NOMO-1 (cell line): ENCODE results near the gene PCDHGB7.
A peak's percentile ranks its signal among the peaks of the same experiment; 100 is the strongest.
"Not testable (repeated sequence)": the region's sequence is repeated elsewhere in the genome, so short reads cannot be mapped to it uniquely, and the experiment has no call there.

Experiments used
- DNase-seq, 2 experiments: peaks; one replicate each; lab custom pipeline; 2025; ENCODE audit not compliant: unreplicated experiment in 2 of 2; lab: John Stamatoyannopoulos, UW

PCDHGB7 gene

GRCh38 chr5:141417494-141418172 is at the start of gene PCDHGB7:
TSS of gene PCDHGB7 (plus strand) at chr5:141417677. CDS start at chr5:141417860, 183 bp downstream.
- peak; percentile 31 to 38 for DNase-seq

DNA sequence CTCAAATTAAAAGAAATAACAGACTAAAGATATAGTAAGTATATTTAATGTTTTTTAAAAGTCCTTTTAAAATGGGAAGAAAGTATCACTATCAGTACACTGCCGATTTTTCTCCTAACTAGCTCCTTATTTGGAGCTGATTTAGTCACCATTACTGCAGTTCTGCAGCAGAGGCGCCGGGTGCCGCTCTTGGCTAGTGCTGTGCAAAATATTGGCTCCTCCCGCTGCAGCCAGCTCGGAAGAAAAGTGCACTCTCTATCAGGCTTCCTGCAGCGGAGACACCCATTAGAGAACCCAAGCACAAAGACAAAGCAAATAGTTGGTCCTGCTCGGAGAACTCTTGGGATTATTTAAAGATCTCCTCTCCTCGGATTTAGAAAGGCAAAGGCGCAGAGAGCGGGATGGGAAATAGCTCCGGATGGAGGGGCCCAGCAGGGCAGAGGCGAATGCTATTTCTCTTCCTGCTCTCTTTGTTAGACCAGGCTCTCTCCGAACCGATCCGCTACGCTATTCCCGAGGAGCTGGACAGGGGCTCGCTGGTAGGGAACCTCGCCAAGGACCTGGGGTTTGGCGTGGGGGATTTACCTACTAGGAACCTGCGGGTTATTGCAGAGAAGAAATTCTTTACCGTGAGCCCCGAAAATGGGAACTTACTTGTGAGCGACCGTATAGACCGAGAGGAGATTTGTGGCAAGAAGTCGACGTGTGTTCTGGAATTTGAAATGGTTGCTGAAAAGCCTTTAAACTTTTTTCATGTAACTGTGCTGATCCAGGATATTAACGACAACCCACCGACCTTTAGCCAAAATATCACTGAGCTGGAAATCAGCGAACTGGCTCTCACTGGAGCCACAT is 47.3 kb upstream of the PCDHGB7 start, which contains the start of gene PCDHGB3:
Gene PCDHGB3 (plus strand): TSS at position 249 of the 855 bp plus-strand sequence. CDS start 153 bp downstream, at position 402.
- peak; percentile 48 to 59 for DNase-seq

GRCh38 chr5:141371572-141372475 is 45.7 kb upstream of the PCDHGB7 start:
- no peak for DNase-seq

- DNase-seq = no peak
Measured at GRCh38 chr5:141373673-141374317, 43.7 kb upstream of the PCDHGB7 start, which contains the start of gene PCDHGA6. TSS of gene PCDHGA6 (plus strand) at chr5:141373891. CDS start at chr5:141374084, 193 bp downstream.

GRCh38 chr5:141374627-141375026 is 42.9 kb upstream of the PCDHGB7 start:
- DNase-seq = no peak

GRCh38 chr5:141375444-141376155 is 41.9 kb upstream of the PCDHGB7 start:
- not testable (repeated sequence) for DNase-seq

- no peak for DNase-seq
Measured at GRCh38 chr5:141382469-141383294, 34.8 kb upstream of the PCDHGB7 start, which contains the start of gene PCDHGA7. TSS of gene PCDHGA7 (plus strand) at chr5:141382742. CDS start at chr5:141382900, 158 bp downstream.

GRCh38 chr5:141383345-141383744 is 34.1 kb upstream of the PCDHGB7 start:
- no peak for DNase-seq

DNA sequence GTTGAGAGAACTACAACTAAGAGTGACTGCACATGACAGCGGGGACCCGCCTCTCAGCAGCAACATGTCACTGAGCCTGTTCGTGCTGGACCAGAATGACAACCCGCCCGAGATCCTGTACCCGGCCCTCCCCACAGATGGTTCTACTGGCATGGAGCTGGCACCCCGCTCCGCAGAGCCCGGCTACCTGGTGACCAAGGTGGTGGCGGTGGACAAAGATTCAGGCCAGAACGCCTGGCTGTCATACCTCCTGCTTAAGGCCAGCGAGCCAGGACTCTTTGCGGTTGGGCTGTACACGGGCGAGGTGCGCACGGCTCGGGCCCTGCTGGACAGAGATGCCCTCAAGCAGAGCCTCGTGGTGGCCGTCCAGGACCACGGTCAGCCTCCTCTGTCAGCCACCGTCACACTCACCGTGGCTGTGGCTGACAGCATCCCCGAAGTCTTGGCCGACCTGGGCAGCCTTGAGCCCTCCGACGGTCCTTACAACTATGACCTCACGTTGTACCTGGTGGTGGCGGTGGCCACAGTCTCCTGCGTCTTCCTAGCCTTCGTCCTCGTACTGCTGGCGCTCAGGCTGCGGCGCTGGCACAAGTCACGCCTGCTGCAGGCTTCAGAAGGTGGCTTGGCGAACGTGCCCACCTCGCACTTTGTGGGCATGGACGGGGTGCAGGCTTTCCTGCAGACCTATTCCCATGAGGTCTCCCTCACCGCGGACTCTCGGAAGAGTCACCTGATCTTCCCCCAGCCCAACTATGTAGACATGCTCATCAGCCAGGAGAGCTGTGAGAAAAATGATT is 32.8 kb upstream of the PCDHGB7 start:
- DNase-seq = no peak

GRCh38 chr5:141387557-141388311 is 29.7 kb upstream of the PCDHGB7 start, which contains the start of gene PCDHGB4:
TSS of gene PCDHGB4 (plus strand) at chr5:141387698. CDS start at chr5:141387885, 187 bp downstream.
- not testable (repeated sequence) for DNase-seq

DNA sequence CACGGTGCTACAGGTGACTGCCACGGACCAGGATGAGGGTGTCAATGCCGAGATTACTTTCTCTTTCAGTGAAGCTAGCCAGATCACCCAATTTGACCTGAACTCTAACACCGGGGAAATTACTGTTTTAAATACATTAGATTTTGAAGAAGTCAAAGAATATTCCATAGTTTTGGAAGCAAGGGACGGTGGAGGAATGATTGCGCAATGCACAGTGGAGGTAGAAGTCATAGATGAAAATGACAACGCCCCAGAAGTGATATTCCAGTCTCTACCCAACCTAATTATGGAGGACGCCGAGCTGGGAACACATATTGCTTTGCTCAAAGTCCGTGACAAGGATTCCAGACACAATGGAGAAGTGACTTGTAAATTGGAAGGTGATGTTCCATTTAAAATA is 28.8 kb upstream of the PCDHGB7 start:
- DNase-seq = no peak

DNA sequence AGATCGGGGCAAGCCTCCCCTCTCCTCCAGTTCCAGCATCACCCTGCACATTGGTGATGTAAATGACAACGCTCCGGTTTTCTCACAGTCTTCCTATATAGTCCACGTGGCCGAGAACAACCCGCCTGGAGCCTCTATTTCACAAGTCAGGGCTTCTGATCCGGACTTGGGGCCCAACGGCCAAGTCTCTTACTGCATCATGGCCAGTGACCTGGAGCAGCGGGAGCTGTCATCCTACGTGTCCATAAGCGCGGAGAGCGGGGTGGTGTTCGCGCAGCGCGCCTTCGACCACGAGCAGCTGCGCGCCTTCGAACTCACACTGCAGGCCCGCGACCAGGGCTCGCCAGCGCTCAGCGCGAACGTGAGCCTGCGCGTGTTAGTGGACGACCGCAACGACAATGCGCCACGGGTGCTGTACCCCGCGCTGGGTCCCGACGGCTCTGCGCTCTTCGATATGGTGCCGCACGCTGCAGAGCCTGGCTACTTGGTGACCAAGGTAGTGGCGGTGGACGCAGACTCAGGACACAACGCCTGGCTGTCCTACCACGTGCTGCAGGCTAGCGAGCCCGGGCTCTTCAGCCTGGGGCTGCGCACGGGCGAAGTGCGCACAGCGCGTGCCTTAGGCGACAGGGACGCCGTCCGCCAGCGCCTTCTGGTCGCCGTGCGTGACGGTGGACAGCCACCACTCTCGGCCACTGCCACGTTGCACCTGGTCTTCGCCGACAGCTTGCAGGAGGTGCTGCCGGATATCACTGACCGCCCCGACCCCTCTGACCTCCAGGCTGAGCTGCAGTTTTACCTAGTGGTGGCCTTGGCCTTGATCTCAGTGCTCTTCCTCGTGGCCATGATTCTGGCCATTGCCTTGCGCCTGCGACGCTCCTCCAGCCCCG is 28.1 kb upstream of the PCDHGB7 start:
- DNase-seq = no peak

GRCh38 chr5:141392429-141393198 is 24.9 kb upstream of the PCDHGB7 start, which contains the start of gene PCDHGA8:
TSS of gene PCDHGA8 (plus strand) at chr5:141392633. CDS start at chr5:141392814, 181 bp downstream.
- no peak for DNase-seq

DNA sequence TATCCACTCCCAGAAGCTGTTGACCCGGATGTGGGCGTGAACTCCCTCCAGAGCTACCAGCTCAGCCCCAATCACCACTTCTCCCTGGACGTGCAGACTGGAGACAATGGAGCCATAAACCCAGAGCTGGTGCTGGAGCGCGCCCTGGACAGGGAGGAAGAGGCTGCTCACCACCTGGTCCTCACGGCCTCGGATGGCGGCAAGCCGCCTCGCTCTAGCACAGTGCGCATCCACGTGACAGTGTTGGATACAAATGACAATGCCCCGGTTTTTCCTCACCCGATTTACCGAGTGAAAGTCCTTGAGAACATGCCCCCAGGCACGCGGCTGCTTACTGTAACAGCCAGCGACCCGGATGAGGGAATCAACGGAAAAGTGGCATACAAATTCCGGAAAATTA is 24.2 kb upstream of the PCDHGB7 start:
- DNase-seq = no peak
